Aorta (tissue), 5 donors: ENCODE measurements around the gene YWHAB. TPM values are rescaled to one million over a fixed set of nuclear protein-coding genes. Genes with fewer than 3 reads are reported as not detected.

ENCODE experiments used
- ATAC-seq: fragments of 200-7000 bp; cut with Tn5 transposase; one replicate; pipeline ENCODE4 v1.9.1; 2022; ENCODE audit warnings: moderate library complexity; ENCODE audit not compliant: low FRiP score
- DNase-seq, 2 donors: peaks; one replicate each; pipeline ENCODE4 v3.0.0-alpha.2; 2020
- H3K27ac ChIP-seq, 2 donors: one replicate each; pipeline ENCODE4 v1.5.1; 2013; ENCODE audit warnings: low read length in 2 of 2, mild to moderate bottlenecking in 2 of 2, moderate library complexity in 2 of 2, control low read depth in 1 of 2, inconsistent platforms in 1 of 2, low read depth in 1 of 2
- H3K27me3 ChIP-seq, 2 donors: one replicate each; pipeline ENCODE4 v1.6.1; 2013; ENCODE audit warnings: control low read depth in 1 of 2, low read length in 1 of 2, mild to moderate bottlenecking in 1 of 2, moderate library complexity in 1 of 2; ENCODE audit not compliant: insufficient read depth in 2 of 2, control insufficient read depth in 1 of 2
- H3K36me3 ChIP-seq, 2 donors: one replicate each; pipeline ENCODE4 v1.6.1; 2013; ENCODE audit warnings: control low read depth in 1 of 2, low read length in 1 of 2, mild to moderate bottlenecking in 1 of 2; ENCODE audit not compliant: insufficient read depth in 2 of 2, control insufficient read depth in 1 of 2
- H3K4me1 ChIP-seq, 2 donors: one replicate each; pipeline ENCODE4 v1.6.1; 2013; ENCODE audit warnings: low read length in 2 of 2, control low read depth in 1 of 2, mild to moderate bottlenecking in 1 of 2, moderate library complexity in 1 of 2; ENCODE audit not compliant: insufficient read depth in 2 of 2, control insufficient read depth in 1 of 2
- H3K4me3 ChIP-seq, 2 donors: one replicate each; pipeline ENCODE4 v1.5.1; 2013; ENCODE audit warnings: low read length in 2 of 2, control low read depth in 1 of 2, mild to moderate bottlenecking in 1 of 2
- H3K9me3 ChIP-seq: one replicate; pipeline ENCODE4 v1.6.1; 2013; ENCODE audit warnings: mild to moderate bottlenecking, low read length; ENCODE audit not compliant: control insufficient read depth
- WGBS, 2 donors: extraction: QIAGEN DNeasy Blood & Tissue Kit; methylation state at CpG; one replicate each; pipeline ENCODE4 v1.1.7; 2013; 5-methylcytosine and 5-hydroxymethylcytosine counted together
- intact Hi-C, 2 donors: fragments of 100-400 bp; cut with DNase I; formaldehyde crosslinking; loops; one replicate each; pipeline versions ENCODE4 v1.14.2 to v1.15.0; 2022
- polyA plus RNA-seq, 2 donors: library from polyadenylated mRNA; stranded (reverse); fragments of 200-250 nt; gene quantifications; one replicate each; pipeline ENCODE4 v1.2.3, GENCODE V29; 2013
- total RNA-seq, 2 donors: library from RNA; stranded (reverse); fragmentation: NEBNext Ultra II Directional; extraction: Animal tissue kit (Norgen Biotek cat#: 25700); gene quantifications; one replicate each; pipeline ENCODE4 v1.2.1, GENCODE V29; 2021
- donor health status: healthy with polysubstance abuse.
- donor health status: Bipolar disorder and iron deficiency.
- donor health status: DM: no; HTN: no; CAD: no.
- donor health status: DM: no; HTN: no; CAD: no.
- donor health status: DM: yes; HTN: yes; CAD: no.

The YWHAB gene
- total and polyA plus RNA-seq, 4 donors = 105 to 167 (median 141) TPM

GRCh38 chr20:44946271-44946852 lies 60.9 kb downstream of the YWHAB start:
- intact Hi-C loops = no loop called here
- H3K9me3 ChIP-seq = no peaks in the 10 kb centered on the region
- no peaks in the 10 kb centered on the region for H3K4me1 ChIP-seq
- H3K36me3 ChIP-seq = peaks cover 5 to 25% of the 10 kb centered on the region in 2 donors
- DNase-seq = no peak
- no peak for ATAC-seq
- H3K27me3 ChIP-seq = no peaks in the 10 kb centered on the region
- no peak overlapping the region for H3K4me3 ChIP-seq
- WGBS, 2 donors = 76 to 85% methylated on average over 2 of the region's 2 CpGs
- H3K27ac ChIP-seq = no peak overlapping the region

- H3K4me3 ChIP-seq = no peak overlapping the region
- H3K27me3 ChIP-seq = no peaks in the 10 kb centered on the region
- 91% methylated on average over 5 of the region's 5 CpGs for WGBS, 2 donors
- ATAC-seq = no peak
- peaks cover 9 to 19% of the 10 kb centered on the region in 2 donors for H3K36me3 ChIP-seq
- intact Hi-C loops = no loop called here
- no peak for DNase-seq
- no peak overlapping the region for H3K27ac ChIP-seq
- H3K9me3 ChIP-seq = no peaks in the 10 kb centered on the region
- H3K4me1 ChIP-seq = no peaks in the 10 kb centered on the region
These were observed 62.6 kb downstream of the YWHAB start for GRCh38 chr20:44948107-44948506.

- H3K27me3 ChIP-seq = no peaks in the 10 kb centered on the region
- H3K9me3 ChIP-seq = no peaks in the 10 kb centered on the region
- ATAC-seq (no peak), DNase-seq (no peak)
- no peaks in the 10 kb centered on the region for H3K4me1 ChIP-seq
- intact Hi-C loops = no loop called here
- 82 to 83% methylated on average over 2 of the region's 2 CpGs for WGBS, 2 donors
- no peak overlapping the region for H3K4me3 ChIP-seq
- H3K27ac ChIP-seq = no peak overlapping the region
- H3K36me3 ChIP-seq = peaks cover 10 to 15% of the 10 kb centered on the region in 2 donors
These were observed 63.0 kb downstream of the YWHAB start for GRCh38 chr20:44948513-44948912.

- Histone ChIP-seq H3K27ac (no peak overlapping the region), H3K27me3 (no peaks in the 10 kb centered on the region), H3K4me1 (no peaks in the 10 kb centered on the region), H3K36me3 (peaks cover 10 to 18% of the 10 kb centered on the region in 2 donors), H3K4me3 (no peak overlapping the region), H3K9me3 (no peaks in the 10 kb centered on the region)
- DNase-seq = no peak
- 97 to 100% methylated on average over 1 of the region's 1 CpG for WGBS, 2 donors
- ATAC-seq = no peak
- intact Hi-C loops = no loop called here
These were observed 64.9 kb downstream of the YWHAB start for GRCh38 chr20:44950368-44950767.

GRCh38 chr20:44952731-44953130 lies 67.2 kb downstream of the YWHAB start:
- Histone ChIP-seq H3K27ac (no peak overlapping the region), H3K9me3 (no peaks in the 10 kb centered on the region), H3K4me3 (no peak overlapping the region), H3K4me1 (no peaks in the 10 kb centered on the region), H3K27me3 (no peaks in the 10 kb centered on the region), H3K36me3 (peaks cover 10 to 19% of the 10 kb centered on the region in 2 donors)
- ATAC-seq (no peak), DNase-seq (no peak)
- WGBS, 2 donors = 96 to 100% methylated on average over 1 of the region's 1 CpG
- intact Hi-C loops = no loop called here

- intact Hi-C loops = no loop called here
- no peaks in the 10 kb centered on the region for H3K27me3 ChIP-seq
- ATAC-seq (no peak), DNase-seq (no peak)
- H3K27ac ChIP-seq = no peak overlapping the region
- 98% methylated on average over 5 of the region's 5 CpGs for WGBS, 2 donors
- H3K4me3 ChIP-seq = no peak overlapping the region
- no peaks in the 10 kb centered on the region for H3K4me1 ChIP-seq
- H3K36me3 ChIP-seq = peaks cover 10 to 17% of the 10 kb centered on the region in 2 donors
- no peaks in the 10 kb centered on the region for H3K9me3 ChIP-seq
These were observed 68.7 kb downstream of the YWHAB start for GRCh38 chr20:44954211-44954610.

- ATAC-seq (no peak), DNase-seq (no peak)
- intact Hi-C loops = loop anchor here in 1 of 2 donors (5.0 kb wide), 1 partner anchor 68 kb away; the partner anchor contains the start of gene YWHAB
- no peaks in the 10 kb centered on the region for H3K4me1 ChIP-seq
- H3K9me3 ChIP-seq = no peaks in the 10 kb centered on the region
- no peak overlapping the region for H3K4me3 ChIP-seq
- no peak overlapping the region for H3K27ac ChIP-seq
- 70 to 71% methylated on average over 4 of the region's 4 CpGs for WGBS, 2 donors
- peaks cover 10 to 12% of the 10 kb centered on the region in 2 donors for H3K36me3 ChIP-seq
- H3K27me3 ChIP-seq = no peaks in the 10 kb centered on the region
These were observed 69.8 kb downstream of the YWHAB start for GRCh38 chr20:44955270-44955669.

- H3K36me3 ChIP-seq = peaks cover 5 to 6% of the 10 kb centered on the region in 2 donors
- 89 to 94% methylated on average over 3 of the region's 3 CpGs for WGBS, 2 donors
- no peak for ATAC-seq
- intact Hi-C loops = loop anchor here in 1 of 2 donors (5.0 kb wide), 1 partner anchor 69 kb away; the partner anchor contains the start of gene YWHAB
- no peak for DNase-seq
- H3K4me3 ChIP-seq = no peak overlapping the region
- no peak overlapping the region for H3K27ac ChIP-seq
- H3K9me3 ChIP-seq = no peaks in the 10 kb centered on the region
- no peaks in the 10 kb centered on the region for H3K27me3 ChIP-seq
- H3K4me1 ChIP-seq = no peaks in the 10 kb centered on the region
These were observed 70.9 kb downstream of the YWHAB start for GRCh38 chr20:44956410-44956809.
